B cell (primary cell): ENCODE results near the gene MARK2. TPM values are rescaled to one million over a fixed set of nuclear protein-coding genes. Genes with fewer than 3 reads are reported as not detected.
A peak's percentile ranks its signal among the peaks of the same experiment; 100 is the strongest.

Experiments
- ATAC-seq: fragments of 200-7000 bp; cut with Tn5 transposase; one replicate; pipeline ENCODE4 v1.10.0; 2021; ENCODE audit warnings: low read depth, mild to moderate bottlenecking, moderate number of reproducible peaks, moderate library complexity
- CTCF ChIA-PET: fragments of 350-600 bp; sonication (Branson Sonifier 250); formaldehyde crosslinking; loops from one replicate; lab custom pipeline; 2021; ENCODE audit warnings: antibody characterized with exemption, inconsistent platforms; lab: Charles Lee
- POLR2A ChIA-PET: fragments of 350-600 bp; sonication (Branson Sonifier 250); formaldehyde crosslinking; loops from one replicate; lab custom pipeline; 2021; ENCODE audit warnings: antibody characterized with exemption; lab: Charles Lee
- DNase-seq: peaks from one replicate; pipeline ENCODE4 v3.0.0; 2013
- H2AFZ ChIP-seq: 2 replicates; pipeline ENCODE4 v1.6.1; 2012; ENCODE audit warnings: mild to moderate bottlenecking, low read depth, low read length; ENCODE audit not compliant: insufficient read depth, poor library complexity, severe bottlenecking
- H3K27ac ChIP-seq, 2 donors: 1 replicate in 1 of 2; 2 replicates in 1 of 2; pipeline ENCODE4 v1.5.1; 2012 to 2013; ENCODE audit warnings: low read length in 2 of 2, mild to moderate bottlenecking in 2 of 2, moderate library complexity in 1 of 2
- H3K27me3 ChIP-seq, 4 experiments: fragments of 200-600 bp in 1 of 4; sonication (generic) in 1 of 4; replicated peaks in 1 of 4; 1 replicate in 2 of 4; 2 replicates in 2 of 4; pipeline versions ENCODE4 v1.6.1 to v1.7.0; 2013 to 2016; ENCODE audit warnings: low read length in 3 of 4, mild to moderate bottlenecking in 2 of 4, mixed read lengths in 1 of 4, moderate library complexity in 1 of 4; ENCODE audit not compliant: insufficient read depth in 4 of 4, control insufficient read depth in 3 of 4; ENCODE audit errors: control extremely low read depth in 1 of 4
- H3K36me3 ChIP-seq, 2 experiments: replicated peaks in 1 of 2; 1 replicate in 1 of 2; 2 replicates in 1 of 2; pipeline versions ENCODE4 v1.6.1 to v1.7.1; 2013; ENCODE audit warnings: low read length in 1 of 2; ENCODE audit not compliant: insufficient read depth in 2 of 2, control insufficient read depth in 1 of 2; ENCODE audit errors: control extremely low read depth in 1 of 2, extremely low read depth in 1 of 2
- H3K4me1 ChIP-seq, 2 donors: fragments of 200-600 bp in 1 of 2; sonication (generic) in 1 of 2; 1 replicate in 1 of 2; 2 replicates in 1 of 2; pipeline versions ENCODE4 v1.5.1 to v1.6.1; 2013 to 2017; ENCODE audit warnings: low read length in 2 of 2; ENCODE audit not compliant: control insufficient read depth in 2 of 2, insufficient read depth in 2 of 2
- H3K4me2 ChIP-seq: replicated peaks from 2 replicates; pipeline ENCODE3; 2012; ENCODE audit warnings: mild to moderate bottlenecking, low read depth, low read length; ENCODE audit not compliant: poor library complexity, severe bottlenecking
- H3K4me3 ChIP-seq, 5 experiments: fragments of 200-600 bp in 1 of 5; sonication (generic) in 1 of 5; 1 replicate in 3 of 5; 2 replicates in 2 of 5; pipeline versions ENCODE4 v1.5.1 to v1.7.0; 2011 to 2016; ENCODE audit warnings: low read length in 4 of 5, mild to moderate bottlenecking in 4 of 5, low read depth in 2 of 5, control low read depth in 1 of 5, moderate library complexity in 1 of 5; ENCODE audit not compliant: insufficient read depth in 1 of 5; ENCODE audit errors: control extremely low read depth in 1 of 5, extremely low read depth in 1 of 5
- H3K79me2 ChIP-seq: fragments of 200-600 bp; sonication (generic); one replicate; pipeline ENCODE4 v1.6.0; 2016; ENCODE audit warnings: low read length; ENCODE audit not compliant: control insufficient read depth, insufficient read depth
- H3K9ac ChIP-seq: fragments of 200-600 bp; sonication (generic); 2 replicates; pipeline ENCODE4 v1.6.1; 2017; ENCODE audit warnings: mild to moderate bottlenecking, low read length, moderate library complexity
- H3K9me3 ChIP-seq, 3 donors: one replicate each; pipeline versions ENCODE4 v1.6.1 to v1.7.1; 2013; ENCODE audit warnings: low read length in 2 of 3; ENCODE audit not compliant: control insufficient read depth in 2 of 3, insufficient read depth in 1 of 3; ENCODE audit errors: control extremely low read depth in 1 of 3
- H4K20me1 ChIP-seq: 2 replicates; pipeline ENCODE4 v1.6.0; 2012; ENCODE audit warnings: mild to moderate bottlenecking, low read length; ENCODE audit not compliant: insufficient read depth, control insufficient read depth, poor library complexity, severe bottlenecking
- H3K27ac Mint-ChIP-seq: one replicate; pipeline ENCODE4 v1.8.0; 2021; ENCODE audit warnings: mixed read lengths
- H3K27me3 Mint-ChIP-seq: one replicate; pipeline ENCODE4 v1.8.0; 2021; ENCODE audit warnings: mixed read lengths
- H3K4me1 Mint-ChIP-seq: one replicate; pipeline ENCODE4 v1.8.0; 2021; ENCODE audit warnings: mixed read lengths
- H3K4me3 Mint-ChIP-seq: one replicate; pipeline ENCODE4 v1.8.0; 2021; ENCODE audit warnings: mixed read lengths
- H3K9me3 Mint-ChIP-seq: one replicate; pipeline ENCODE4 v1.8.0; 2022; ENCODE audit warnings: mixed read lengths; ENCODE audit not compliant: insufficient read depth
- CTCF ChIP-seq: fragments of 200-600 bp; IDR thresholded peaks from one replicate; pipeline ENCODE4 v1.8.0; 2022; ENCODE audit warnings: antibody characterized with exemption, mild to moderate bottlenecking
- EZH2 ChIP-seq: IDR thresholded peaks from 2 replicates; pipeline ENCODE4 v1.6.1; 2012; ENCODE audit warnings: borderline replicate concordance, low read depth, mild to moderate bottlenecking, moderate library complexity, low read length; ENCODE audit not compliant: insufficient read depth, poor library complexity, severe bottlenecking
- WGBS: methylation state at CpG from one replicate; pipeline ENCODE4 v1.1.5; 2013; ENCODE audit warnings: missing lambda C conversion rate; ENCODE audit not compliant: insufficient coverage; 5-methylcytosine and 5-hydroxymethylcytosine counted together
- intact Hi-C: fragments of 100-400 bp; cut with micrococcal nuclease; formaldehyde crosslinking; loops from one replicate; pipeline ENCODE4 v1.10.0; 2022
- polyA plus RNA-seq: library from polyadenylated mRNA; depleted of rRNA; stranded (reverse); fragments of >200 nt; gene quantifications from 2 replicates; pipeline ENCODE4 v1.2.3, GENCODE V29; 2012
- total RNA-seq, 2 donors: library from RNA; stranded (reverse); fragments of 120-200 nt in 1 of 2; gene quantifications; 1 replicate in 1 of 2; 2 replicates in 1 of 2; pipeline versions ENCODE4 v1.2.3 to v1.2.4, GENCODE V29; 2013 to 2022

MARK2 gene
- total and polyA plus RNA-seq, 2 donors (not counting 1 experiment from before 2014, with no cell fraction given) = 47.2 to 58.1 TPM

DNA sequence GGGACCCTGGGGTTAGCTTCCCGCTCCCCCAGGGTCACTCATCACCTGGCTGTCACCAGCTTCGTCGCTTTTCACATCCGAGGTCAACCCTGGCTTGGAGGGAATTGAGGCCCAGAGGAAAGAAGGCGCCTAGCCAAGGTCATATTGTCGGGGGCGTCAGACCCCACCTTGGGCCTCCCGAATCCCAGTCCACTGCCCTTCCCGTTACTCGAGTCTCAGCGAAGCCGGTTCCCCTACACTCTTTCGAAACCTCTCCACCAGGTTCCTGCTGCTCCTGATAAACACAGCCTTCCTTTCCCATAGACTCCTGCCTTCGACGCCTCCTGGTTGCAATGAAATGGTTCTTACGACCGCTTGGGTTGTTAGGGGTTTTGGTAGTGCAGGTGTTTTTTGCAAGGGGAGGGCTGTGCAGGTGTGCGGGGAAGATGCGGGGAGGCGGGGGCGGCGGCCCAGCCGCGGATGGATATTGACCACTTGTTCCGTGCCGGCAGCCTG lies 100.5 kb downstream of the MARK2 start:
- Histone ChIP-seq H3K27me3 (no peaks in the 10 kb centered on the region), H3K4me2 (peak overlapping the region; percentile 97), H3K36me3 (no peaks in the 10 kb centered on the region), H3K4me1 (peaks cover 27 to 35% of the 10 kb centered on the region in 2 donors), H3K79me2 (peaks cover 40% of the 10 kb centered on the region), H3K4me3 (peak overlapping the region; percentile 59 to 98 (median 72)), H4K20me1 (peaks cover 7% of the 10 kb centered on the region), H3K9me3 (no peaks in the 10 kb centered on the region), H3K9ac (peak overlapping the region; percentile 82), H2AFZ (peak overlapping the region; percentile 74), H3K27ac (peak overlapping the region; percentile 55 to 72)
- H3K27me3 Mint-ChIP-seq = no peaks in the 10 kb centered on the region
- no peaks in the 10 kb centered on the region for H3K9me3 Mint-ChIP-seq
- peaks cover 34% of the 10 kb centered on the region for H3K4me1 Mint-ChIP-seq
- TF ChIP-seq CTCF = no peak
- TF ChIP-seq EZH2 = no peak
- no peak for DNase-seq
- peak overlapping the region; percentile 82 for H3K27ac Mint-ChIP-seq
- ATAC-seq = no peak
- H3K4me3 Mint-ChIP-seq = peak overlapping the region; percentile 88
- intact Hi-C loops = loop anchor here (1.0 to 5.0 kb wide), 4 partner anchors 47 to 372 kb away; partner anchors contain the start of genes OTUB1 and ZFTA
- ChIA-PET POLR2A (interaction anchor here (0.6 to 1.1 kb wide), 3 partner anchors 85 to 246 kb away, joined by 3 to 9 read pairs (median 6); partner anchors contain the start of gene MARK2), CTCF (interaction anchor here (1.1 to 2.5 kb wide), 3 partner anchors 19 to 125 kb away, joined by 3 to 10 read pairs (median 3); partner anchors contain the start of gene MARK2)
- WGBS = 5% methylated on average over 19 of the region's 26 CpGs

DNA sequence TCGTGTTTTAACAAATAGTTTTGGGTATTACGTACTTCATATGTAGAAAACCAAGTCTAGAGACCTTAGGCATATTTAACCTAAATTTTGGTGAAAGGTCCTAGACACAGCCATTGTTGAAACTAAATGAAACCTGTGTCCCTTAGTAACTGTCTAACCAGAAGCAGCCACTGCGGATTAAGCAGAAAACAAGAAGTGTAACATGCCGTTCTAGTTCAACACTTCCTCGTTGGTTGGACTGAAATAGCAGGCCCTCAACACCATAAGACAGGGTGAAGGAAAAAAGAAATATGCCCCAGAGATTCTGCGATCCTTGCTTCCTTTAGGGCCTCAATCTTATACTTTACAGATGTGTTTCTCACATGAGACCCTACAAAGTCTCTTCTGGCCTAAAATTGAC lies 101.9 kb downstream of the MARK2 start:
- Mint-ChIP-seq H3K4me1 (peaks cover 36% of the 10 kb centered on the region), H3K4me3 (peak overlapping the region; percentile 74), H3K9me3 (no peaks in the 10 kb centered on the region), H3K27me3 (no peaks in the 10 kb centered on the region), H3K27ac (peak overlapping the region; percentile 87)
- WGBS = 40% methylated on average over 2 of the region's 6 CpGs
- DNase-seq (peak; percentile 66), ATAC-seq (no peak)
- intact Hi-C loops = no loop called here
- peaks cover 17% of the 10 kb centered on the region for H4K20me1 ChIP-seq
- peaks cover 27 to 35% of the 10 kb centered on the region in 2 donors for H3K4me1 ChIP-seq
- TF ChIP-seq EZH2 (no peak), CTCF (no peak)
- ChIA-PET POLR2A (no interaction called here), CTCF (interaction anchor here (11.7 kb wide), 1 partner anchor 104 kb away, joined by 254 read pairs; the partner anchor contains the start of gene MARK2)
- H3K27me3 ChIP-seq = no peaks in the 10 kb centered on the region
- H3K79me2 ChIP-seq = peaks cover 53% of the 10 kb centered on the region
- H3K9me3 ChIP-seq = no peaks in the 10 kb centered on the region
- peak overlapping the region; percentile 15 for H3K9ac ChIP-seq
- H2AFZ ChIP-seq = peak overlapping the region; percentile 65
- H3K27ac ChIP-seq = peak overlapping the region; percentile 64 to 81
- peak overlapping the region in 1 of 5 experiments; percentile 16 for H3K4me3 ChIP-seq
- H3K4me2 ChIP-seq = peak overlapping the region; percentile 97
- H3K36me3 ChIP-seq = no peaks in the 10 kb centered on the region
